Trophoblast cell (in vitro differentiated cells and primary cell): ENCODE results near the gene RAPGEFL1. TPM values are rescaled to one million over a fixed set of nuclear protein-coding genes. Genes with fewer than 3 reads are reported as not detected.

Experiments
- DNase-seq, 2 donors: peaks; one replicate each; pipeline ENCODE4 v3.0.0-alpha.2; 2016
- H2AFZ ChIP-seq: 2 replicates; pipeline ENCODE4 v1.6.1; 2013; ENCODE audit warnings: low read length, moderate library complexity, mild to moderate bottlenecking; ENCODE audit not compliant: insufficient read depth, poor library complexity
- H2AK5ac ChIP-seq: 2 replicates; pipeline ENCODE4 v1.6.1; 2013; ENCODE audit warnings: mild to moderate bottlenecking, low read length
- H2BK120ac ChIP-seq: 2 replicates; pipeline ENCODE4 v1.6.1; 2013; ENCODE audit warnings: low read length, mild to moderate bottlenecking, moderate library complexity; ENCODE audit not compliant: insufficient read depth, poor library complexity
- H2BK12ac ChIP-seq: 2 replicates; pipeline ENCODE4 v1.6.1; 2013; ENCODE audit warnings: mild to moderate bottlenecking, low read length, moderate library complexity
- H2BK5ac ChIP-seq: 2 replicates; pipeline ENCODE4 v1.6.1; 2013; ENCODE audit warnings: low read length, low read depth, moderate library complexity, mild to moderate bottlenecking; ENCODE audit not compliant: poor library complexity
- H3K14ac ChIP-seq: 2 replicates; pipeline ENCODE4 v1.6.1; 2013; ENCODE audit warnings: mild to moderate bottlenecking, low read length
- H3K18ac ChIP-seq: 2 replicates; pipeline ENCODE4 v1.6.1; 2013; ENCODE audit warnings: mild to moderate bottlenecking, low read length
- H3K23ac ChIP-seq: 2 replicates; pipeline ENCODE4 v1.6.1; 2013; ENCODE audit warnings: low read length
- H3K27ac ChIP-seq: 2 replicates; pipeline ENCODE4 v1.5.1; 2013; ENCODE audit warnings: low read depth, mild to moderate bottlenecking, inconsistent platforms, low read length, moderate library complexity
- H3K27me3 ChIP-seq: 2 replicates; pipeline ENCODE4 v1.6.1; 2013; ENCODE audit warnings: inconsistent platforms, mild to moderate bottlenecking, low read length, moderate library complexity; ENCODE audit not compliant: insufficient read depth
- H3K36me3 ChIP-seq, 2 experiments: 1 replicate in 1 of 2; 2 replicates in 1 of 2; pipeline ENCODE4 v1.6.1; 2013; ENCODE audit warnings: low read length in 2 of 2, mild to moderate bottlenecking in 2 of 2, moderate library complexity in 1 of 2; ENCODE audit not compliant: insufficient read depth in 2 of 2, control insufficient read depth in 1 of 2
- H3K4ac ChIP-seq: 2 replicates; pipeline ENCODE4 v1.6.1; 2013; ENCODE audit warnings: low read depth, mild to moderate bottlenecking, low read length, moderate library complexity
- H3K4me1 ChIP-seq, 2 experiments: 1 replicate in 1 of 2; 2 replicates in 1 of 2; pipeline ENCODE4 v1.6.1; 2013; ENCODE audit warnings: low read length in 2 of 2, mild to moderate bottlenecking in 2 of 2, moderate library complexity in 1 of 2; ENCODE audit not compliant: insufficient read depth in 2 of 2, control insufficient read depth in 1 of 2
- H3K4me2 ChIP-seq: 2 replicates; pipeline ENCODE4 v1.6.1; 2013; ENCODE audit warnings: inconsistent platforms, mild to moderate bottlenecking, low read length, moderate library complexity
- H3K4me3 ChIP-seq: 2 replicates; pipeline ENCODE4 v1.5.1; 2013; ENCODE audit warnings: mild to moderate bottlenecking, low read depth, low read length, inconsistent platforms
- H3K79me1 ChIP-seq: one replicate; pipeline ENCODE4 v1.6.1; 2013; ENCODE audit warnings: low read length
- H3K79me2 ChIP-seq: 2 replicates; pipeline ENCODE4 v1.6.1; 2013; ENCODE audit warnings: low read length, mild to moderate bottlenecking; ENCODE audit not compliant: control insufficient read depth, insufficient read depth, poor library complexity
- H3K9ac ChIP-seq: 2 replicates; pipeline ENCODE4 v1.6.1; 2013; ENCODE audit warnings: mild to moderate bottlenecking, low read length
- H3K9me3 ChIP-seq: 2 replicates; pipeline ENCODE4 v1.6.1; 2013; ENCODE audit warnings: low read depth, mild to moderate bottlenecking, control low read depth, inconsistent platforms, low read length; ENCODE audit not compliant: insufficient read depth
- H4K12ac ChIP-seq: 2 replicates; pipeline ENCODE4 v1.6.1; 2013; ENCODE audit warnings: low read depth, mild to moderate bottlenecking, low read length, moderate library complexity
- H4K8ac ChIP-seq: 2 replicates; pipeline ENCODE4 v1.6.1; 2013; ENCODE audit warnings: low read depth, mild to moderate bottlenecking, low read length, moderate library complexity
- H4K91ac ChIP-seq: one replicate; pipeline ENCODE4 v1.6.1; 2013; ENCODE audit warnings: low read depth, mild to moderate bottlenecking, low read length, moderate library complexity
- WGBS: extraction: QIAGEN DNeasy Blood & Tissue Kit; methylation state at CpG from one replicate; pipeline ENCODE4 v1.1.7; 2013; ENCODE audit warnings: missing lambda C conversion rate; ENCODE audit not compliant: insufficient read length, insufficient coverage; ENCODE audit errors: extremely low coverage; 5-methylcytosine and 5-hydroxymethylcytosine counted together
- polyA plus RNA-seq: library from polyadenylated mRNA; stranded (reverse); fragments of 200-250 nt; gene quantifications from 2 replicates; pipeline ENCODE4 v1.2.3, GENCODE V29; 2013

Gene RAPGEFL1
- 2.8 and 3.0 TPM in 2 replicates for polyA plus RNA-seq

DNA sequence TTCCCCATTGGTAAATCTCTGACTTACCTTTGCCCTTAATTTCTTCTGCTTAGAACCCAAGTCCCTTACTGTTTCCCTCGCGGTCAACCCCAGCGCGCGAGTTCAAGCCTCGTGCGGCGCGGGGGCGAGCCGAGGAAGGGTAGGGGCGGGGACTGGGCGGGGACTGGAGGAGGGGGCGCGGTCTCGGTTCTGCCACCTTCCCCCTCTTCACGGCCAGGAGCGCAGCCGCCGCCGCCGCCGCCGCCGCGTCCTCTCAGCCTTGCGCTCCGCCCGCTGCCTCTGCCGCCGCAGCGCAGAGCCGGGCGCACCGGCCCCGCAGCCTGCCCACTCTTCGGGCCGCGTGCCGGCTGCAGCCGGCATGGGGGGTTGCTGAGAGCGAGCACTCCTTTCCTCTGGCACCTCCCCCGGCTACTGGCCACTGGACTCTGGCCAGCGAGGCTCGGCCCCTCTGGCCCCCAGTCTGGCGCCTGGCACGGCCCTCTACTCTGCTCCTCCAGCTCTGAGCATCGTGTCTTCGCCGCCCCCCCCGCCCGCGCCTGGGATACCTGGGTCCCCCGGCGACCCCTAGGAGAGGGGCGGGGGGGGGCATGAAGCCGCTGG is at the start of gene RAPGEFL1:
TSS of gene RAPGEFL1 (plus strand) at position 196 of the 600 bp plus-strand sequence. CDS start at position 588, 392 bp downstream.
- Histone ChIP-seq H3K4me2 (peak within 1 kb of the TSS; percentile 99), H2AFZ (peak within 1 kb of the TSS; percentile 74)
- WGBS, result no CpG with 5 or more reads among the region's 57 CpGs

DNA sequence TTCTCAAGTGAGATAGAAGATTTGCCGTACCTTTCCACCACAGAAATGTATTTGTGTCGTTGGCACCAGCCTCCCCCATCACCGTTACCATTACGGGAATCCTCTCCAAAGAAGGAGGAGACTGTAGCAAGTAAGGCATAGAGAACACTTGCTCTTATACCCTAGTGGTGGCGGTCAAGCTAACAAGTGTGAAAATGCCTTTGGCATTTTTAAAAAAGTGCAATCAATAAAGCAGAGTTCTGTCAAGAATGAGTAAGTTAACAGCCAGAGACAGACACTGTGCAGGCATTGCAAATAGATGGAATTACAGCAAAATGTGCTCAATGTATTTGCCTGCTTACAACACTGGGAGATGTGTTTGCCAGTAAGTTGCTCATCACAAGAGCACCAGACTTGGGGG is 47.8 kb upstream of the RAPGEFL1 start:
- Histone ChIP-seq H3K9me3 (no peaks in the 10 kb centered on the region), H3K79me1 (no peaks in the 10 kb centered on the region), H2BK12ac (no peak overlapping the region), H3K9ac (no peak overlapping the region), H2BK5ac (no peak overlapping the region), H3K27me3 (no peaks in the 10 kb centered on the region), H4K8ac (no peak overlapping the region), H2AK5ac (no peak overlapping the region), H3K23ac (no peak overlapping the region), H3K4me2 (no peak overlapping the region), H3K36me3 (peaks cover 28 to 57% of the 10 kb centered on the region in 2 experiments), H3K14ac (no peak overlapping the region), H4K12ac (no peak overlapping the region), H3K4me1 (peaks cover 2 to 3% of the 10 kb centered on the region in 2 experiments), H3K79me2 (no peaks in the 10 kb centered on the region), H2BK120ac (no peak overlapping the region), H3K18ac (no peak overlapping the region), H3K4me3 (no peak overlapping the region), H3K27ac (no peak overlapping the region), H4K91ac (no peak overlapping the region), H2AFZ (no peak overlapping the region), H3K4ac (no peak overlapping the region)
- WGBS, result no CpG with 5 or more reads among the region's 5 CpGs
- no peak for DNase-seq

More for the DNA sequence above, at the start of gene RAPGEFL1:
- no peak within 1 kb of the TSS for H3K27ac ChIP-seq
- H4K91ac ChIP-seq, result no peak within 1 kb of the TSS
- no peak within 1 kb of the TSS for H2BK120ac ChIP-seq
- peak within 1 kb of the TSS; percentile 72 for H3K4me3 ChIP-seq
- no peak within 1 kb of the TSS for H2AK5ac ChIP-seq
- no peaks in the 10 kb centered on the region for H3K9me3 ChIP-seq
- H4K12ac ChIP-seq, result no peak within 1 kb of the TSS
- H2BK5ac ChIP-seq, result no peak within 1 kb of the TSS
- H4K8ac ChIP-seq, result no peak within 1 kb of the TSS
- no peaks in the 10 kb centered on the region for H3K27me3 ChIP-seq
- peaks cover 7 to 9% of the 10 kb centered on the region in 2 experiments for H3K36me3 ChIP-seq
- peaks cover 3% of the 10 kb centered on the region for H3K79me1 ChIP-seq
- H2BK12ac ChIP-seq, result no peak within 1 kb of the TSS
- H3K14ac ChIP-seq, result no peak within 1 kb of the TSS
- peak; percentile 56 to 69 for DNase-seq
- no peak within 1 kb of the TSS for H3K4ac ChIP-seq
- no peak within 1 kb of the TSS for H3K18ac ChIP-seq
- H3K9ac ChIP-seq, result no peak within 1 kb of the TSS
- no peaks in the 10 kb centered on the region for H3K79me2 ChIP-seq
- peaks cover 0 to 5% of the 10 kb centered on the region in 2 experiments for H3K4me1 ChIP-seq
- no peak within 1 kb of the TSS for H3K23ac ChIP-seq

DNA sequence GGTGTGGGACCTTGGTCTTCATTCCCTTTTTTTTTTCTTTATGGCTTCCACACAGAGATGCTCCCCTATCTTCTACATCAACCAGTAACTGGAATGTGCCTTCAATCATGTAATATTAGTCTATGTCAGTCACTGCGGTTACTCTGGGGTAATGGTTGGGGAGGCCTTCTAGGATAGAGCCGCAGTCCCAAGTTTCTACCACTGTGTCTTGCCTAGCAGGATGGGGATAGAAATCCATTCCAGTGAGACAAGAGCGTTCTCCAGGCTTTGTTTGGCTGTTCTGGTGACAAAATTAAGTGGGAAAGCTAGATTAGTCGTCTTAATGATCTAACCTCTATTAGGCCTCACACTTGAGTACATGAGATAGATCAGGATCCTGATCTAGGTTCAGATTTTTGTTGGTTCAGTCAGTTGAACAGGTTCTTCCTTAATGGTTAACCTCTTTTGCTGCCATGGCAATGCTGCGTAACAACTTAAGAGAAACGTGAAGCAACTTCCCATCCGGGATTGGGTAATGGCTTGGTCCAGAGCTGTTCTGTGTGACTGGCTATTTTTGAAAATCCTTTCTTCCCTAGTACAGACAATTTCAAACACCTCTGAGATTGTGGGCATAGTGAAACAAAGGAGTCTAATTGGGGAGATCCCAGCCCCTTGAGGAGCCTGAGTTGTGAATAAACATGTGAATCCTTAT is 46.8 kb upstream of the RAPGEFL1 start:
- no peak overlapping the region for H3K27ac ChIP-seq
- H4K12ac ChIP-seq, result no peak overlapping the region
- no peak overlapping the region for H3K9ac ChIP-seq
- H2AFZ ChIP-seq, result no peak overlapping the region
- no peaks in the 10 kb centered on the region for H3K27me3 ChIP-seq
- H3K79me1 ChIP-seq, result no peaks in the 10 kb centered on the region
- DNase-seq, result peak; percentile 77 to 94
- H2BK12ac ChIP-seq, result no peak overlapping the region
- no peak overlapping the region for H2BK120ac ChIP-seq
- H3K4me3 ChIP-seq, result no peak overlapping the region
- H3K79me2 ChIP-seq, result no peaks in the 10 kb centered on the region
- no peak overlapping the region for H3K14ac ChIP-seq
- H3K18ac ChIP-seq, result no peak overlapping the region
- no peaks in the 10 kb centered on the region for H3K4me1 ChIP-seq
- no peak overlapping the region for H3K4ac ChIP-seq
- H3K4me2 ChIP-seq, result no peak overlapping the region
- H3K9me3 ChIP-seq, result no peaks in the 10 kb centered on the region
- peaks cover 28 to 62% of the 10 kb centered on the region in 2 experiments for H3K36me3 ChIP-seq
- WGBS, result no CpG with 5 or more reads among the region's 7 CpGs
- H2AK5ac ChIP-seq, result no peak overlapping the region
- H4K8ac ChIP-seq, result no peak overlapping the region
- H2BK5ac ChIP-seq, result no peak overlapping the region
- no peak overlapping the region for H3K23ac ChIP-seq
- no peak overlapping the region for H4K91ac ChIP-seq

- H3K4me3 ChIP-seq, result no peak overlapping the region
- no peaks in the 10 kb centered on the region for H3K79me2 ChIP-seq
- H3K4ac ChIP-seq, result no peak overlapping the region
- H4K8ac ChIP-seq, result no peak overlapping the region
- no peak overlapping the region for H3K9ac ChIP-seq
- no peak overlapping the region for H4K12ac ChIP-seq
- H3K4me1 ChIP-seq, result peaks cover 0 to 2% of the 10 kb centered on the region in 2 experiments
- H3K18ac ChIP-seq, result no peak overlapping the region
- H2AFZ ChIP-seq, result no peak overlapping the region
- H3K36me3 ChIP-seq, result peaks cover 18 to 55% of the 10 kb centered on the region in 2 experiments
- no peak for DNase-seq
- H3K27ac ChIP-seq, result no peak overlapping the region
- no peaks in the 10 kb centered on the region for H3K27me3 ChIP-seq
- no peak overlapping the region for H3K4me2 ChIP-seq
- H3K79me1 ChIP-seq, result no peaks in the 10 kb centered on the region
- WGBS, result no CpG with 5 or more reads among the region's 7 CpGs
- no peaks in the 10 kb centered on the region for H3K9me3 ChIP-seq
- H4K91ac ChIP-seq, result no peak overlapping the region
- H2AK5ac ChIP-seq, result no peak overlapping the region
- H2BK5ac ChIP-seq, result no peak overlapping the region
- H2BK12ac ChIP-seq, result no peak overlapping the region
- no peak overlapping the region for H2BK120ac ChIP-seq
- H3K14ac ChIP-seq, result no peak overlapping the region
- H3K23ac ChIP-seq, result no peak overlapping the region
Measured at GRCh38 chr17:40134184-40134583, 43.1 kb upstream of the RAPGEFL1 start.
